Transverse colon (tissue), 4 donors: Measurements from ENCODE around the gene NAALAD2.

ENCODE experiments used
- POLR2AphosphoS5 ChIP-seq, 3 donors: sonication (generic); formaldehyde crosslinking; IDR thresholded peaks; one replicate each; pipeline ENCODE4 v1.6.1; 2016; ENCODE audit warnings: antibody characterized with exemption in 3 of 3
- TF ChIP-seq, protein P1 (sequence below), 5 experiments: fragments of 200-600 bp in 3 of 5; fragments of 450-650 bp in 2 of 5; sonication (generic) in 3 of 5; IDR thresholded peaks; 1 replicate in 2 of 5; 2 replicates in 3 of 5; pipeline ENCODE4 v1.5.1; 2016 to 2017; ENCODE audit warnings: antibody characterized with exemption in 5 of 5, inconsistent platforms in 3 of 5, mild to moderate bottlenecking in 2 of 5, moderate library complexity in 1 of 5

DNA sequence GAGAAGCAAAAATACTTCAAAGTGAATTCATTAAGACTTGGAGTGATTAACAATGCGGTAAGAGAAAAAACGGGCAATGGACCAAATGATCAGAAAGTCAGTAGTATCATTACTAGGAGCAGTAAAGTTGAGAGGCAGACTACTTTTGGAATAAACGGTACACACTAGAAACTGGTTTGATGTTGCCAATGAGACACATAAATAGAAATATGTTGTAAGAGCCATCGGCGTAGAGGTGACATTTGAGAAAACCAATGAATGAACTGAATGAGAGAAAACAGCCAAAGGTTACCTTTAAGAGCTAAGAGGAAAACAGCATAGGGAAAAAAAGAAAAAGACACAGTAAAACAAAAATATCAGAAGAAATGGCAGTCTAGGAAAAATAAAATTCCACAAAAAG, 82.1 kb downstream of the NAALAD2 start:
- TF ChIP-seq, protein P1, sequence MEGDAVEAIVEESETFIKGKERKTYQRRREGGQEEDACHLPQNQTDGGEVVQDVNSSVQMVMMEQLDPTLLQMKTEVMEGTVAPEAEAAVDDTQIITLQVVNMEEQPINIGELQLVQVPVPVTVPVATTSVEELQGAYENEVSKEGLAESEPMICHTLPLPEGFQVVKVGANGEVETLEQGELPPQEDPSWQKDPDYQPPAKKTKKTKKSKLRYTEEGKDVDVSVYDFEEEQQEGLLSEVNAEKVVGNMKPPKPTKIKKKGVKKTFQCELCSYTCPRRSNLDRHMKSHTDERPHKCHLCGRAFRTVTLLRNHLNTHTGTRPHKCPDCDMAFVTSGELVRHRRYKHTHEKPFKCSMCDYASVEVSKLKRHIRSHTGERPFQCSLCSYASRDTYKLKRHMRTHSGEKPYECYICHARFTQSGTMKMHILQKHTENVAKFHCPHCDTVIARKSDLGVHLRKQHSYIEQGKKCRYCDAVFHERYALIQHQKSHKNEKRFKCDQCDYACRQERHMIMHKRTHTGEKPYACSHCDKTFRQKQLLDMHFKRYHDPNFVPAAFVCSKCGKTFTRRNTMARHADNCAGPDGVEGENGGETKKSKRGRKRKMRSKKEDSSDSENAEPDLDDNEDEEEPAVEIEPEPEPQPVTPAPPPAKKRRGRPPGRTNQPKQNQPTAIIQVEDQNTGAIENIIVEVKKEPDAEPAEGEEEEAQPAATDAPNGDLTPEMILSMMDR (IDR thresholded peaks at IDR 0.05), result no peak
- TF ChIP-seq POLR2AphosphoS5 (IDR thresholded peaks at IDR 0.05), result no peak
